ENCODE data around the gene STK35.

Gene STK35

GRCh38 chr20:2104236-2104635 is 2.6 kb downstream of the STK35 start:
- no peak for DNase-seq (ENCODE audit: low read depth, low spot score)

GRCh38 chr20:2108498-2108897 is 6.9 kb downstream of the STK35 start:
- no peak for DNase-seq (ENCODE audit: low read depth, low spot score)

- DNase-seq (ENCODE audit: low read depth, low spot score), result no peak
Observed at GRCh38 chr20:2108987-2109386, 7.4 kb downstream of the STK35 start.

- no peak for DNase-seq (ENCODE audit: low read depth, low spot score)
Observed at GRCh38 chr20:2109425-2110210, 8.0 kb downstream of the STK35 start.

GRCh38 chr20:2112910-2113309 is 11.3 kb downstream of the STK35 start:
- DNase-seq (ENCODE audit: low read depth, low spot score), result no peak

GRCh38 chr20:2114127-2114959 is 12.7 kb downstream of the STK35 start:
- DNase-seq (ENCODE audit: low read depth, low spot score), result no peak

- no peak for DNase-seq (ENCODE audit: low read depth, low spot score)
Observed at GRCh38 chr20:2114990-2115681, 13.5 kb downstream of the STK35 start.

- DNase-seq (ENCODE audit: low read depth, low spot score), result no peak
Observed at GRCh38 chr20:2116170-2116940, 14.7 kb downstream of the STK35 start.

- DNase-seq (ENCODE audit: low read depth, low spot score), result no peak
Observed at GRCh38 chr20:2118783-2119182, 17.2 kb downstream of the STK35 start.

GRCh38 chr20:2122936-2123335 is 21.3 kb downstream of the STK35 start:
- no peak for DNase-seq (ENCODE audit: low read depth, low spot score)

GRCh38 chr20:2123720-2124119 is 22.1 kb downstream of the STK35 start:
- DNase-seq (ENCODE audit: low read depth, low spot score), result no peak

- no peak for DNase-seq (ENCODE audit: low read depth, low spot score)
Observed at GRCh38 chr20:2124564-2125213, 23.1 kb downstream of the STK35 start.

GRCh38 chr20:2125474-2126112 is 24.0 kb downstream of the STK35 start:
- no peak for DNase-seq (ENCODE audit: low read depth, low spot score)

GRCh38 chr20:2127238-2127637 is 25.6 kb downstream of the STK35 start:
- DNase-seq (ENCODE audit: low read depth, low spot score), result no peak

- DNase-seq (ENCODE audit: low read depth, low spot score), result no peak
Observed at GRCh38 chr20:2128542-2128941, 26.9 kb downstream of the STK35 start.

GRCh38 chr20:2130062-2130591 is 28.5 kb downstream of the STK35 start:
- no peak for DNase-seq (ENCODE audit: low read depth, low spot score)

GRCh38 chr20:2130683-2131082 is 29.1 kb downstream of the STK35 start:
- no peak for DNase-seq (ENCODE audit: low read depth, low spot score)

GRCh38 chr20:2131366-2131765 is 29.7 kb downstream of the STK35 start:
- no peak for DNase-seq (ENCODE audit: low read depth, low spot score)

- no peak for DNase-seq (ENCODE audit: low read depth, low spot score)
Observed at GRCh38 chr20:2132461-2132901, 30.9 kb downstream of the STK35 start.

All from smooth muscle cell of the brain vasculature (primary cell).